H1 (cell line): ENCODE results near the gene WNT7A. TPM values are rescaled to one million over a fixed set of nuclear protein-coding genes. Genes with fewer than 3 reads are reported as not detected.

Source experiments
- ASH2L ChIP-seq: fragments of 200-600, 300-600 bp; sonication (generic); IDR thresholded peaks from one replicate; pipeline ENCODE4 v1.7.1; 2017; ENCODE audit warnings: low read length
- CREB1 ChIP-seq: IDR thresholded peaks from 2 replicates; pipeline ENCODE4 v1.6.1; 2012; ENCODE audit warnings: inconsistent platforms
- GTF2F1 ChIP-seq: IDR thresholded peaks from 2 replicates; pipeline ENCODE4 v1.6.1; 2012; ENCODE audit warnings: low read depth, low read length, improper control_type of control experiment, borderline replicate concordance
- HDAC2 ChIP-seq, 2 experiments: fragments of 300-600 bp in 1 of 2; sonication (generic) in 1 of 2; IDR thresholded peaks; 2 replicates each; pipeline ENCODE4 v1.6.1; 2011 to 2012; ENCODE audit warnings: low read depth in 2 of 2, low read length in 2 of 2, mild to moderate bottlenecking in 2 of 2, moderate library complexity in 2 of 2, borderline replicate concordance in 1 of 2, inconsistent platforms in 1 of 2
- KDM4A ChIP-seq: IDR thresholded peaks from one replicate; pipeline ENCODE4 v1.7.1; 2012; ENCODE audit warnings: low read depth, mild to moderate bottlenecking, moderate library complexity, low read length, inconsistent platforms; ENCODE audit not compliant: severe bottlenecking
- KDM5A ChIP-seq: fragments of 200-600 bp; IDR thresholded peaks from 2 replicates; pipeline ENCODE4 v1.7.1; 2012; ENCODE audit warnings: mild to moderate bottlenecking, low read length, inconsistent platforms, mixed read lengths
- SIN3A ChIP-seq, 2 experiments: IDR thresholded peaks in 1 of 2; conservative IDR thresholded peaks in 1 of 2; 2 replicates each; pipeline ENCODE4 v1.6.1; 2011 to 2012; ENCODE audit warnings: low read length in 2 of 2, improper control_type of control experiment in 1 of 2, low read depth in 1 of 2, mild to moderate bottlenecking in 1 of 2
- SUZ12 ChIP-seq: fragments of 200-600 bp; sonication (generic); IDR thresholded peaks from 2 replicates; pipeline ENCODE4 v1.6.1; 2012; ENCODE audit warnings: mild to moderate bottlenecking, inconsistent platforms, low read length, moderate library complexity, mixed read lengths
- polyA plus RNA-seq, 7 experiments: library from polyadenylated mRNA; depleted of rRNA in 3 of 7; stranded (reverse) in 5 of 7; unstranded in 2 of 7; fragments of >200 nt in 5 of 7; fragments of 200-250 nt in 2 of 7; gene quantifications; 1 replicate in 5 of 7; 2 replicates in 1 of 7; 4 replicates in 1 of 7; pipeline versions ENCODE4 v1.2.1 to v1.2.3, GENCODE V29; 2011 to 2013; ENCODE audit warnings: missing spikeins in 2 of 7, mixed read lengths in 2 of 7
- total RNA-seq: library from RNA; stranded (reverse); fragmentation: NEBNext Ultra II Directional; extraction: Animal tissue kit (Norgen Biotek cat#: 25700); gene quantifications from 2 replicates; pipeline ENCODE4 v1.2.1, GENCODE V29; 2021
- TF ChIP-seq, protein P1 (sequence below): fragments of 300-600 bp; sonication (generic); IDR thresholded peaks from 2 replicates; pipeline ENCODE4 v1.7.1; 2012; ENCODE audit warnings: low read length, moderate library complexity, mild to moderate bottlenecking, inconsistent platforms; ENCODE audit not compliant: insufficient replicate concordance
- TF ChIP-seq, protein P2 (sequence below): IDR thresholded peaks from 2 replicates; pipeline ENCODE4 v1.6.1; 2012; ENCODE audit warnings: low read length, inconsistent platforms

WNT7A gene
- total and polyA plus RNA-seq, 2 of the 8 experiments (the other 6 are each of a cell fraction or from before 2014, with no cell fraction given), result 0.02 TPM; not detected in 1

DNA sequence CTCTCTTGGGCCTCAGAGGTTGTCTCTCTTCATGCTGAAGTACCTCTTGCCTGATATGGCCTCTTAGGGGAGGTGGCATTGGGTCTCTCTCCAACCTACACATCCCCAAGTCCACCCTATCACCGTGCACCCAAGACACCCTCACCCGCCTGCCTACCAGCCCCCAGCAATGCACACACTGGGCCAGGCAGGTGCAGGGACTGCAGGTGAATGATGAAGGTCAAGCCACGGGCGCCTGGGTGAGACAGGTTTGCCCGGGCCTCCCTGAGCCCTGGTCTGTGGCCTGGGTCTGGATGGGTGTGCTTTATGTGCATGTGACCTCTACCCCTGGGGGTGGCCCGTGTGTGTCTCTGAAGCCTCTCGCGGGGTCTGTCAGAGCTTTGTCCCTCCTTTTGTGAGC, 68.3 kb downstream of the WNT7A start (continued):
- TF ChIP-seq, protein P1, sequence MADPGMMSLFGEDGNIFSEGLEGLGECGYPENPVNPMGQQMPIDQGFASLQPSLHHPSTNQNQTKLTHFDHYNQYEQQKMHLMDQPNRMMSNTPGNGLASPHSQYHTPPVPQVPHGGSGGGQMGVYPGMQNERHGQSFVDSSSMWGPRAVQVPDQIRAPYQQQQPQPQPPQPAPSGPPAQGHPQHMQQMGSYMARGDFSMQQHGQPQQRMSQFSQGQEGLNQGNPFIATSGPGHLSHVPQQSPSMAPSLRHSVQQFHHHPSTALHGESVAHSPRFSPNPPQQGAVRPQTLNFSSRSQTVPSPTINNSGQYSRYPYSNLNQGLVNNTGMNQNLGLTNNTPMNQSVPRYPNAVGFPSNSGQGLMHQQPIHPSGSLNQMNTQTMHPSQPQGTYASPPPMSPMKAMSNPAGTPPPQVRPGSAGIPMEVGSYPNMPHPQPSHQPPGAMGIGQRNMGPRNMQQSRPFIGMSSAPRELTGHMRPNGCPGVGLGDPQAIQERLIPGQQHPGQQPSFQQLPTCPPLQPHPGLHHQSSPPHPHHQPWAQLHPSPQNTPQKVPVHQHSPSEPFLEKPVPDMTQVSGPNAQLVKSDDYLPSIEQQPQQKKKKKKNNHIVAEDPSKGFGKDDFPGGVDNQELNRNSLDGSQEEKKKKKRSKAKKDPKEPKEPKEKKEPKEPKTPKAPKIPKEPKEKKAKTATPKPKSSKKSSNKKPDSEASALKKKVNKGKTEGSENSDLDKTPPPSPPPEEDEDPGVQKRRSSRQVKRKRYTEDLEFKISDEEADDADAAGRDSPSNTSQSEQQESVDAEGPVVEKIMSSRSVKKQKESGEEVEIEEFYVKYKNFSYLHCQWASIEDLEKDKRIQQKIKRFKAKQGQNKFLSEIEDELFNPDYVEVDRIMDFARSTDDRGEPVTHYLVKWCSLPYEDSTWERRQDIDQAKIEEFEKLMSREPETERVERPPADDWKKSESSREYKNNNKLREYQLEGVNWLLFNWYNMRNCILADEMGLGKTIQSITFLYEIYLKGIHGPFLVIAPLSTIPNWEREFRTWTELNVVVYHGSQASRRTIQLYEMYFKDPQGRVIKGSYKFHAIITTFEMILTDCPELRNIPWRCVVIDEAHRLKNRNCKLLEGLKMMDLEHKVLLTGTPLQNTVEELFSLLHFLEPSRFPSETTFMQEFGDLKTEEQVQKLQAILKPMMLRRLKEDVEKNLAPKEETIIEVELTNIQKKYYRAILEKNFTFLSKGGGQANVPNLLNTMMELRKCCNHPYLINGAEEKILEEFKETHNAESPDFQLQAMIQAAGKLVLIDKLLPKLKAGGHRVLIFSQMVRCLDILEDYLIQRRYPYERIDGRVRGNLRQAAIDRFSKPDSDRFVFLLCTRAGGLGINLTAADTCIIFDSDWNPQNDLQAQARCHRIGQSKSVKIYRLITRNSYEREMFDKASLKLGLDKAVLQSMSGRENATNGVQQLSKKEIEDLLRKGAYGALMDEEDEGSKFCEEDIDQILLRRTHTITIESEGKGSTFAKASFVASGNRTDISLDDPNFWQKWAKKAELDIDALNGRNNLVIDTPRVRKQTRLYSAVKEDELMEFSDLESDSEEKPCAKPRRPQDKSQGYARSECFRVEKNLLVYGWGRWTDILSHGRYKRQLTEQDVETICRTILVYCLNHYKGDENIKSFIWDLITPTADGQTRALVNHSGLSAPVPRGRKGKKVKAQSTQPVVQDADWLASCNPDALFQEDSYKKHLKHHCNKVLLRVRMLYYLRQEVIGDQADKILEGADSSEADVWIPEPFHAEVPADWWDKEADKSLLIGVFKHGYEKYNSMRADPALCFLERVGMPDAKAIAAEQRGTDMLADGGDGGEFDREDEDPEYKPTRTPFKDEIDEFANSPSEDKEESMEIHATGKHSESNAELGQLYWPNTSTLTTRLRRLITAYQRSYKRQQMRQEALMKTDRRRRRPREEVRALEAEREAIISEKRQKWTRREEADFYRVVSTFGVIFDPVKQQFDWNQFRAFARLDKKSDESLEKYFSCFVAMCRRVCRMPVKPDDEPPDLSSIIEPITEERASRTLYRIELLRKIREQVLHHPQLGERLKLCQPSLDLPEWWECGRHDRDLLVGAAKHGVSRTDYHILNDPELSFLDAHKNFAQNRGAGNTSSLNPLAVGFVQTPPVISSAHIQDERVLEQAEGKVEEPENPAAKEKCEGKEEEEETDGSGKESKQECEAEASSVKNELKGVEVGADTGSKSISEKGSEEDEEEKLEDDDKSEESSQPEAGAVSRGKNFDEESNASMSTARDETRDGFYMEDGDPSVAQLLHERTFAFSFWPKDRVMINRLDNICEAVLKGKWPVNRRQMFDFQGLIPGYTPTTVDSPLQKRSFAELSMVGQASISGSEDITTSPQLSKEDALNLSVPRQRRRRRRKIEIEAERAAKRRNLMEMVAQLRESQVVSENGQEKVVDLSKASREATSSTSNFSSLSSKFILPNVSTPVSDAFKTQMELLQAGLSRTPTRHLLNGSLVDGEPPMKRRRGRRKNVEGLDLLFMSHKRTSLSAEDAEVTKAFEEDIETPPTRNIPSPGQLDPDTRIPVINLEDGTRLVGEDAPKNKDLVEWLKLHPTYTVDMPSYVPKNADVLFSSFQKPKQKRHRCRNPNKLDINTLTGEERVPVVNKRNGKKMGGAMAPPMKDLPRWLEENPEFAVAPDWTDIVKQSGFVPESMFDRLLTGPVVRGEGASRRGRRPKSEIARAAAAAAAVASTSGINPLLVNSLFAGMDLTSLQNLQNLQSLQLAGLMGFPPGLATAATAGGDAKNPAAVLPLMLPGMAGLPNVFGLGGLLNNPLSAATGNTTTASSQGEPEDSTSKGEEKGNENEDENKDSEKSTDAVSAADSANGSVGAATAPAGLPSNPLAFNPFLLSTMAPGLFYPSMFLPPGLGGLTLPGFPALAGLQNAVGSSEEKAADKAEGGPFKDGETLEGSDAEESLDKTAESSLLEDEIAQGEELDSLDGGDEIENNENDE, result no peak
- TF ChIP-seq CREB1 (no peak), KDM4A (no peak), HDAC2 (IDR thresholded peaks at IDR 0.05; ENCODE audit: borderline replicate concordance in 1 of 2, low read depth in 2 of 2, low read length in 2 of 2) (no peak), SUZ12 (no peak), KDM5A (no peak), SIN3A (conservative IDR thresholded peaks at IDR 0.05 in 1 of 2, IDR thresholded peaks at IDR 0.05 in 1 of 2; ENCODE audit: low read depth in 1 of 2, low read length in 2 of 2) (no peak), GTF2F1 (no peak), ASH2L (no peak)
- TF ChIP-seq, protein P2, sequence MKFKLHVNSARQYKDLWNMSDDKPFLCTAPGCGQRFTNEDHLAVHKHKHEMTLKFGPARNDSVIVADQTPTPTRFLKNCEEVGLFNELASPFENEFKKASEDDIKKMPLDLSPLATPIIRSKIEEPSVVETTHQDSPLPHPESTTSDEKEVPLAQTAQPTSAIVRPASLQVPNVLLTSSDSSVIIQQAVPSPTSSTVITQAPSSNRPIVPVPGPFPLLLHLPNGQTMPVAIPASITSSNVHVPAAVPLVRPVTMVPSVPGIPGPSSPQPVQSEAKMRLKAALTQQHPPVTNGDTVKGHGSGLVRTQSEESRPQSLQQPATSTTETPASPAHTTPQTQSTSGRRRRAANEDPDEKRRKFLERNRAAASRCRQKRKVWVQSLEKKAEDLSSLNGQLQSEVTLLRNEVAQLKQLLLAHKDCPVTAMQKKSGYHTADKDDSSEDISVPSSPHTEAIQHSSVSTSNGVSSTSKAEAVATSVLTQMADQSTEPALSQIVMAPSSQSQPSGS, result no peak
